ELR (cell line): ENCODE results near the gene ANTKMT.
A peak's percentile ranks its signal among the peaks of the same experiment; 100 is the strongest.
"Not testable (repeated sequence)": the region's sequence is repeated elsewhere in the genome, so short reads cannot be mapped to it uniquely, and the experiment has no call there.

ENCODE experiments used
- DNase-seq: peaks from one replicate; pipeline ENCODE4 v3.0.0-alpha.2; 2015; ENCODE audit warnings: low read depth

The ANTKMT gene

DNA sequence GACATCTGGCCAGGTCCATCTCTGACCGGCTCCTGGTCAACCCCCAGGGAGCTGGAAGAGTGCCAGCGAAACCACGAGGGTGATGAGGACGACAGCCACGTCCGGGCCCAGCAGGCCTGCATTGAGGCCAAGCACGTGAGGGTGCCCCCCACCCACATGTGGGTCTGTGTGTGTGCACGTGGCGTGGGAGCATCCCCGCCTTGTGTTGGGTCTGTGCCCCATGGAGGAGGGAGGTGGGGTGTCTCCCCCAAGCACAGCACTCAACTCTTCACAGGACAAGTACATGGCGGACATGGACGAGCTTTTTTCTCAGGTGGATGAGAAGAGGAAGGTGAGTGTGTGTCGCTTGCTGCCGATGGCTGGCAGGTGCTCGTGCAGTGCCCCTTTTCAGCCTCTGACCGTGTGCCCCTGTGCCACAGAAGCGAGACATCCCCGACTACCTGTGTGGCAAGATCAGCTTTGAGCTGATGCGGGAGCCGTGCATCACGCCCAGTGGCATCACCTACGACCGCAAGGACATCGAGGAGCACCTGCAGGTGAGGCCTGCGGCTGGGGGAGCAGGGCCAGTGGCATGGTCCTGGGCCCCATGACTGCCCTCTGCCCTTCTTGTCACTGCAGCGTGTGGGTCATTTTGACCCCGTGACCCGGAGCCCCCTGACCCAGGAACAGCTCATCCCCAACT is 39.1 kb upstream of the ANTKMT start:
- DNase-seq, result peak; percentile 54

DNA sequence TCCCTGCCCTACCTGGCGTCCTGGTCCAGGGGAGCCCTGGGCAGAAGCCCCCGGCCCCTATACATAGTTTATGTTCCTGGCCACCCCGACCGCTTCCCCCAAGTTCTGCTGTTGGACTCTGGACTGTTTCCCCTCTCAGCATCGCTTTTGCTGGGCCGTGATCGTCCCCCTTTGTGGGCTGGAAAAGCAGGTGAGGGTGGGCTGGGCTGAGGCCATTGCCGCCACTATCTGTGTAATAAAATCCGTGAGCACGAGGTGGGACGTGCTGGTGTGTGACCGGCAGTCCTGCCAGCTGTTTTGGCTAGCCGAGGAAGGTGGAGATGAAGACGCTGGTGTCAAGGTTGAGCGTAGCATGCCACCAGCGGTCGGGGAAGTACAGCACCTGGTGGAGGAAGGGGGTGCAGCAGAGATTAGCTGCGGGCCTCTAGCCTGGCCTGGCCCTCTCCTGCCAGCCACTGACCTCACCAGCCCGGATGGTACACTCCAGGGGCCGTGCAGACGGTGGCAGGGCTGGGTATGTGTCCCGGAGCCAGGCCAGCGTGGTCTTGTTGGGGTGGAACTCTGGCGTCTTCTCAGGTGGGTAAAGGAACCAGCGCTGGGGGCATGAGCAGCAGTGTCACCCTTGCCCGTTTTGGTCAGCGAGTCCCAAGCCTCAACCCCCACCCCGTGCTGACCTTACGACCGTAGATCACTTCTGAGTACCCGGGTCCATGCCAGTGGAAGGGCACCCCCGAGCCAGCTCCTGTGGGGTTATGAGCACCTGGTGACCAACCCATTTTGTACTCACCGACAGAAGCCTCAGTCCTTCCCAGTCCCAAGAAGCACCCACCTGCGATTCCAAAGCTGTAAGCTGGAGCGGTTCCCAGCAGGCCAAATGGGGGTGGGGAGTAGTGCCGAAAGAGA is 38.2 kb upstream of the ANTKMT start:
- no peak for DNase-seq

DNA sequence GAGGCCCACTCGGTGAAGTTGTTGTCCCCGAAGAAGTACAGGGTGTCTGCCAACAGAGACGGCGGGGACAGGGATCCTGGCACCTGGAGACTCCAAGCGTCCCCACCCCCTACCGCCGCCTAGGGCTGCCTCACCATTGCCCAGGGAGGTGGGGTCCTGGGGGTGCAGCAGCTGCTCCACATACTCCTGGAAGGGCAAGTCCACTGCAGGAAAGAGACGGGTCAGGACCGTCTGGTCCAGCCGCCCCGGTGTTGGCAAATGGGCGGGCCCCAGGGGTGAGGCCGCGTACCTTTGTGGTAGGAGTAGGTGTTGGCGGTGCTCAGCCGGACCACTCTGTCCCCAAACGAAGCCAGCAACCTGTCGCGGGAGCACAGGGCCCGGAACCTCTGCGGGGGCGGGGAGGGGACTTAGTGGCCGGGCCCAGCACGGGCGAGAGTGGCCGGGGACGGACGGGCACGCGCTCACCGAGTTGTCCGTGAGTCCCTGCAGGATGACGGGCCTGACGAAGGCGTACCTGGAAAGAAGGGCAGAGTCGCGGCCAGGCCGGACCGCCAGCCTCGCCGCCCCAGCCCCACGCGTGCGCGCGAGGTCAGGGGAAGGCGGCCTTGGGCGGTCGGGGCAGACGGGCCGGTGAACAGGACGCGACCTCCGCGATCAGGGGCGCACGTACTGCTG is 37.4 kb upstream of the ANTKMT start:
- no peak for DNase-seq

- peak; percentile 94 for DNase-seq
Measured at GRCh38 chr16:684071-684794, 36.7 kb upstream of the ANTKMT start, which contains the start of gene JMJD8. Gene JMJD8, minus strand, starts transcription at chr16:684334. Its CDS starts 15 bp downstream, at chr16:684319.

DNA sequence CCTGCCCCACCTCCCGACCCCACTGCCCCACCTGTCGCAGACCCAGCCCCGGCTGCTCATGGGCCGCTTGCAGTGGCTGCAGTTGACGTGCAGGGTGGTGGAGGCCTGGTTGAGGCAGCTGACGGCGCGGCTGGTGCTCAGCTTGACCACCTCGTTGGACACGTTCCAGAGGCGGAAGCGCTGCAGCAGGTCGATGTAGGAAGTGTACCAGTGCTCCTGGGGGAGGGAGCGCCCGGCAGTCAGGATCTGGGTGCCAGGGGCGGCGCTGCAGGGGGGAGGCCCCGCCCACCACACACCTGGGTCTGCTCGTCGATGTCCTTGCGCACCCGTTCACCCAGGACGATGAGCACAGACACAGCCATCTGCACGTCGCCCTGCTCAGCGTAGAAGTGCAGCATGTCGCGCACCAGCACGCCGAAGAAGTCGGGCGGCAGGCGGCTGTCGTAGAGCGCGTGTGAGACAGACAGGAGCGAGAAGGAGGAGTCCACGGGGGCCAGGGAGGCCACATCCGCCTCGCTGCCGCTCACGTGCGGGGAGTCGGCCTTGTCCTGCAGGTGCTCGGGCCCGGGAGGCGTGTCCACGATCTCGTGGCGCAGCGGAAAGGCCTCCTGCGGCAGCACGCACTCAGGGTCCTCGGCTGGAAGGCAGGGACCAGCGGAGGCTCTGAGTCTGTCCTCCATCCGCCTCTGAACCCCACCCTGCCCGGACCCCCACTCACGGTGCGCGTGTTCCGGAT is 35.8 kb upstream of the ANTKMT start:
- DNase-seq, result no peak

- peak; percentile 57 for DNase-seq
Measured at GRCh38 chr16:685967-686366, 35.0 kb upstream of the ANTKMT start.

DNA sequence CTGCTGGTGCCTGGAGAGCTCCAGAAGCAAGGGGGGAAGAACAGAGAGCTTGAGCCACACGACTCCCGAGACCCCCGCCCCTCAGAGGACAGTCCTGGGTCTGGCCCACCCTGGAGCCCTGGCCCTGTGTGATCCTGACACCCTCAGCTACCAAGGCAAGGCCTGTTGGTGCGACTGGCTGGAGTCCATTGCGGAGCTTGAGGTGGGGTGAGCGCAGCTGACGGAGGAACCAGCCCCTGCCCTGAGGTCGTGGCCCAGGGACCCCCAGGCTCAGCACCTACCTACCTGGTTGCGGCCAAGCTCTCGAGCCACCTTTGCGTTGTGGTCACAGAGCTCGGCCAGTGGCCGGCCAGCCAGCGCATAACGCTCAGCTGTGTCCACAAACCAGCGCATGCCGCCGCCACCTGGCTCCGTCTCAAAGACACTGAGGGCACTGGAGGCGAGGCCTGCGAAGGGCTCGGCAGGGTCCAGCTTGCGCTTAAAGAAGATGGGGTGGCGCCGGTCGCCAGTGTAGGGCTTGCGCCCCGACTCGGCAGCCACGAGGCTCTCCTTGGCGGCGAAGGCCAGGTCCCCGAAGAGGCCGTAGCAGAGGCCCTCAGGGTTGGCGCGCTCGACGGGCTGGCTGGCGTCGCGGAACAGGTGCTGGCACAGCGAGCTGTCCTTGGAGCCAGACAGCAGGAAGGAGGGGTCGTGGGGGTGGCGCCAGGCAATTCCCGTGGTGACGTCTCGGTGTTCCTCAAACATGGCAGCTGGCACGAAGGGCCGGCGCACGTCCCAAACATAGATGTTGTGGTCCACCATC is 34.3 kb upstream of the ANTKMT start:
- no peak for DNase-seq

DNA sequence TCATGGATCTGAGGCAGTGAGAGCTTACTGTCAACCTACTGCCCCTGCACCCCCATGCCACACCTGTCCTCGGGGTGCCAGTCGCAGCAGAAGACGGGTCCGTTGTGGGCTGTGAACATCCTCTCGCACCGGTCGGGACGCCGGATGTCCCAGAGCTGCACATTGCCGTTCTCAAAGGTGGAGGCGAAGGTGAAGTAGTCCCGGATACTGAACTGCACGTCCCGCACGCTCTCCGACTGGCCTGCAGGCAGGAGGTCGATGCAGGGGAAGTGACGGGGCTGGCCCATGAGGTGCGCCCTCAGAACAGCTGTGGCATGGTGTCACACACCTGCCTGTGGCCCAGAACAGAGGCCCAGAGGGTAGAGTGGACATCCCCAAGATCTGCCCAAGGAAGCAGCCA is 33.4 kb upstream of the ANTKMT start:
- no peak for DNase-seq

DNA sequence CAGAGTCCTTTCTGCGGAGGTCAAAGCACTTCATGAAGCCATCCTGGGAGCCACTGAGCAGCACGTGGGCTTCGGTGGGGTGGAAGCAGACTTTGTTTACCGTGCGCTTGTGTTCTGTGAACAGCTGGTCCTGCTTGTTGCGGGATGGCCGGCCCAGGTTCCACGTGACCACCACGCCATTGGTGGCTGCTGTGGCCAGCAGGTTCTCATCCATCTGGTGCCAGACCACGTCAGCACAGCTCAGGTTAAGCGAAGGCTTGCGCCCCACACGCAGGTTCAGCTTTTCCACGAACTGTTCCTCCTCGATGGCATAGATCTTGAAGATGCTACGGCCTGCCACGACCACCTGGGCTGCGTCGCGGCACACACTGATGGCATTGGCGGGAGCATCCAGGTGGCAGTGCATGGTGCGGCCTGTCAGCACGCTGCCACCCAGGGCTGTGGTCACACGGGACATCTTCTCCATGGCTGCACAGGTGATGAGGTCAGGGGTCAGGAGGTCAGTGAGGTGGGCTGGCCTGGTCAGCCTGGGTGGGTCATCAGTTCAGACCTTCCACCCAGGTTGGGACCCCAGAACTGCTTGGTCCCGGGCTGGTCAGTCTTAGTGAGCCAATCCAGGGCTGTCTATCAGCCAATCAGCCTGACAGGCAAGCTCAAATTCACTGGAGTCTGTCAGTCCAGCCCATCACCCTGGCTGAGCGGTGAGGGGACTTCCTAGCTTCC is 31.6 kb upstream of the ANTKMT start:
- DNase-seq, result no peak

DNA sequence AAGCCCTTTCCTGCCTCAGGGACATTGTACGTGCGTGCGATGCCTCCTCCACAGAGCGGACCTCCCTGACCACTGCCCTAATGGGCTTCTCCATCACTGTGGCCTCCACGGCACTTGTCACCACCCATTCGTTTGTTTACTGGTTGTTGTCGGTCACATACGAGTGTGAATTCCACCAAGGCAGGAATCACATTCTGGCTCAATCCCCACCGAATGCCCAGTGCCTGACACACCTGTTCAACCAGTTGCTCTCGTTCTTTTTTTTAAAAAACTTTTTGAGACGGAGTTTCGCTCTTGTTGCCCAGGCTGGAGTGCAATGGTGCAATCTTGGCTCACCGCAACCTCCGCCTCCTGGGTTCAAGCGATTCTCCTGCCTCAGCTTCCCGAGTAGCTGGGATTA is 29.7 kb upstream of the ANTKMT start:
- not testable (repeated sequence) for DNase-seq

GRCh38 chr16:692356-693108 is 28.4 kb upstream of the ANTKMT start:
- DNase-seq, result no peak

GRCh38 chr16:693364-693763 is 27.6 kb upstream of the ANTKMT start:
- no peak for DNase-seq

- DNase-seq, result no peak
Measured at GRCh38 chr16:693766-694165, 27.2 kb upstream of the ANTKMT start.

DNA sequence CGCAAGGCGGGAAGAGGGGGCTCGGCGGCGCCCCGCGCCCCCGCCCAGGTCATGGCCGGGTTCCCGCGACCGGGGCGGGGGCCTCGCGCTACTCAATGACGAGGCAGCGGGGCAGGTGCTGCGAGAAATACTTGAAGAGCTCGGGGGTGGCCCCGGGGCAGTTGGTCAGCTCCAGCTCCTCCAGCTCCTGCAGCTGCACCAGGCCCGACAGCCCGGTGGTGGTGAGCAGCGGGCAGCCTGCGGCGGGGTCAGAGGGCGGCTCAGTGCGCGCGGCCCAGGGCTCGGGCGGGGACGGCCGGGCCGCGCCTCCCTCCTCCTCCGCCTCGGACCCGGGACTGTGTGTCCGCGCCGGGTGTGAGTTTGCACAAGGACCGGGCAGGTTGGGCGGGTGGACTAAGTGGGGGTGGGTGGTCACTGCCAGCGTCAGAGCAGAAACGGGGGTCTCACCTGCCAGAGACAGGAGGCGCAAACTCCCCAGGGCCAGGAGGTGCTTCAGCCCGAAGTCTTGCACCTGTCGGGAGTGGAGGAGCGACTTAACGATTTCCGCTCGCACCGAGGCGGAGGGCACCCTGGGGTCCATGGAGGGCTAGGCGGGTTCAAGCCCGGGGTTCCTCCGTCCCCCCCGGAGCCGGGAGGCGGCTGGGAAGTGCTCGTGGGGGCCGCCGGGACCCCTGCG is 26.6 kb upstream of the ANTKMT start:
- no peak for DNase-seq

GRCh38 chr16:694863-695354 is 26.0 kb upstream of the ANTKMT start:
- no peak for DNase-seq

DNA sequence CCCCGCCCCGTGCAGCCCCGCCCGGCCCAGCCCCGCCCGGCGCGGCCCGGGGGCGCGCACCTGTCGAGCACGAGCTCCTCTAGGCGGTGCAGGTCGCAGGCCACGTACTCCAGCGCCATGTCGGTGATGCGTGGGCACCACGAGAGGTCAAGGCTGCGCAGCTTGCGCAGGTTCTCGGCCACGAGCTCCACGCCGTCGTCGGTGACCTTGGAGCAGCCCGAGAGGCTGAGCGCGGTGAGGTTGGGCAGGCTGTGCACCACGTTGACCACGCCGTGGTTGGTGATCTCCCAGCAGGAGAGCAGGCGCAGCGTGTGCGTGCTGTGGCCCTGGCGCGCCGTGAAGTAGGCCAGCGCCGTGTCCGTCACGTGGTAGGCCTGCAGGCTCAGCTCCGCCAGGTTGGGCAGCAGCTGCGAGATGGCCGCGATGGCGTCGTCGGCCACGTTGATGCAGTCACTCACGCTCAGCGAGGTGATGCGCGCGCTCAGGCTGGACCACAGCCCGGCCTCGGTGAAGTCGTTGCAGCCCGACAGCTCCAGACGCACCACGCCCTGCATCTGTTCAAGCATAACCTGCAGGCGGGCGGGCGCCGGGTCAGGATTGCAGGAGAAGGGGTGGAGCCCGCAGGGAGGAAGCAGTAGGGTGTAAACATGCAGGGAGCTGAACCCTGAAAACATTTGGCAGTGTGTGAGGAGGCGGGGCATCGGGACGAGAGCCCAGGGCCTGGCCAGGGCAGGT is 25.4 kb upstream of the ANTKMT start:
- DNase-seq, result no peak

GRCh38 chr16:698911-699671 is 21.9 kb upstream of the ANTKMT start:
- no peak for DNase-seq
